A549 treated with AZD2906 at 1 μM for 4 hours (cell line): ENCODE measurements around the gene REC8. TPM values are rescaled to one million over a fixed set of nuclear protein-coding genes. Genes with fewer than 3 reads are reported as not detected.

ENCODE experiments used
- total RNA-seq: library from RNA; stranded (reverse); fragments of 200-300 nt; extraction: Qiagen RNA extraction; gene quantifications from 5 replicates; pipeline ENCODE4 v1.2.3, GENCODE V29; 2022

The REC8 gene
- 2.7 to 5.3 TPM (median 3.3 TPM) in 5 replicates for total RNA-seq

DNA sequence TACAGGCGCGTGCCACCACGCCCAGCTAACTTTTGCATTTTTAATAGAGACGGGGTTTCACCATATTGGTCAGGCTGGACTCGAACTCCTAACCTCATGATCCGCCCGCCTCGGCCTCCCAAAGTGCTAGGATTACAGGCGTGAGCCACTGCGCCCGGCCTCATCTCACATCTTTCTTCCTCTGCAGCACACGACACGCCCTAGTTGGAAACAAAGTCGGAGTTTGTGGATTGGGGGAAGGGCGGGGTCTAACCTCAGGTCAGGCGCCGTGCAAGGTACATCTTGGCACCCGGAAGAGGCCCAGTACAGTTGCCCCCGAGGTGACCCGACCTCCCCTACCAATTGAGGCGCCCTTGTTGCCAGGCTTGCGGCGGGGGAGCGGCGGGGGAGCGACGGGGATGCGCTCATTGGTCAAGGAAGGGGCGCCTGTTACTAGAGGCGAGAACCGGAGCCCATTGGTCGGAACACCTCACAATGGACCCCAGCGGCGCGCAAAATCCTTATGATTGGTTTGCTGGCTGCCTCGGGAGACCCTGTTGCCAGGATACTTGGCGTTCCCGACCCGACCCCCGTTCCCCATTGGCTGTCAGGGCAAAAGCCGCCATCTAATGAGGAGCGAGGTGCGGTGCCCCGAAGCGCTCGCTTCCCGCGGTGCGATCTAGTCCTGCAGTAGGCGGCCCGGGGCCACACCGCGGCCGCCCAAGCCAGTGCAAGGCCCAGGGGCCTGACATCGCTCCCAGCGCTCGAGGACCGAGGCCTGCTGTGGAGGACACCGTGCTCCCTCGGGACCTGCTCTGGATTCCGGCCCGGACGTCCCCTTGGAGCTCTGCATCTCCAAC lies at the start of gene REC8:
REC8 (plus strand) TSS at position 659 of the 839 bp plus-strand sequence. CDS start 473 bp downstream, outside the sequence.

DNA sequence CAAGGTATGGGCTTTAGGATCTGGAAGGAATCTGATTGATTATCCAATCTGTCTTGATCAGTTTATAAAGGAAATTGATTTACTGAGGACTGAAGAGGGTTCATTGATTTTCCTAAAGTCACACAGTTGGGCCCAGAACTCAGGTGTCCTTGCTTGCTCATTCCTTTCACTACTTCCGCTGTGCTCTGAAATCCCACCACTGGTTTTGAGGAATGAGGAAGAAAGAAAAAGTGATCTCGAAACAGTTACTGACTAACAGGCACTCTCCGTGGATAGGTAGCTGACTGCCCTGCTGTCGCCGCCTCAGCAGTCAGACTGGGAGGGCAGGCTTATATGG lies 41.5 kb upstream of the REC8 start, which contains the start of gene FITM1:
FITM1 (plus strand) TSS at position 280 of the 337 bp plus-strand sequence. CDS start 905 bp downstream, outside the sequence.

DNA sequence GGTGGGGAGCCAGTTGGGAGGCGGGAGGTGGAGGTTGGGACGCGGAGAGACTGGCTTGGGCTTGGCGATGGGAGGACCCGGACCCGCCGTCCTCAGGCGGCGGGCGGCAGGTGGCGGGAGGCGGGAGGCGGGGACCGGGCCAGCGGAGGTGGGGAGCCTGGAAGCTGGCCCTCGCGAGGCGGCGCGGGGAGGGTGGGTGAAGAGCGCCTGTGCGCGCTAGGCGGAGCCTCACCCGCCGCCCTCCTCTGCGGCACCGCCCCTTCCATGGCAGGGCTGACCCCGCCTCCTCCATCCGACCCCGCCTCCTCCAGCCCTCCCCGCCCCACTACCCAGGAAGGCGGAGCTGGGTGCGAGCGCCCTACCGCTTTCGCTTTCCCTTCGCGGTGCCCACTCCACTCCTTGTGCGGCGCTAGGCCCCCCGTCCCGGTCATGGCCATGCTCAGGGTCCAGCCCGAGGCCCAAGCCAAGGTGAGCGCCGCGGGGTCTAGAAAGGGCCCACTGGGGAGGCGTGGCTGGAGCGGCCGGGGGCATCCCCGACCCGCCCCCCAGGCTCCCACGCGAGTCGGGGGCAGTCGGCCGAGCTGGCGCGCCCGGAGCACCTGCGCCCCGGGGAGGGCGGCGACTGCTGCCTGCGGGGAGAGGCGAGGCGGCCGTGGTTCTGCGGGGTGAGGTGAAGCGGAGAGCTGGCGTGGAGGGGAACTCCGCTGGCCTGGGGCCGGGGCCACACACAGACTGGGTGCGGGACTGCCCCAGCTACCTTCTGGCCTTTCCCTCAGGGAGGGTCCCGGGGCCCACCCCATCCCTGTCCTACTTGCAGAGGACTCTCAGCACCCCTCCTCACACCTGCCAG lies 35.8 kb upstream of the REC8 start, which contains the start of gene PSME1:
PSME1 (plus strand) TSS at position 361 of the 850 bp plus-strand sequence; CDS start at position 430, 69 bp downstream.

GRCh38 chr14:24141097-24141880 lies 30.6 kb upstream of the REC8 start, which contains the start of gene EMC9:
Gene EMC9 (minus strand): TSS chr14:24141591. CDS start chr14:24141304, 287 bp downstream.

GRCh38 chr14:24146453-24146977 lies 25.4 kb upstream of the REC8 start, which contains the start of gene PSME2:
Gene PSME2 (minus strand): TSS chr14:24146610. CDS start chr14:24146581, 29 bp downstream.

GRCh38 chr14:24146978-24147760 lies 24.7 kb upstream of the REC8 start, which contains the start of gene RNF31:
Gene RNF31 (plus strand): TSS chr14:24147498. CDS start chr14:24147699, 201 bp downstream.

DNA sequence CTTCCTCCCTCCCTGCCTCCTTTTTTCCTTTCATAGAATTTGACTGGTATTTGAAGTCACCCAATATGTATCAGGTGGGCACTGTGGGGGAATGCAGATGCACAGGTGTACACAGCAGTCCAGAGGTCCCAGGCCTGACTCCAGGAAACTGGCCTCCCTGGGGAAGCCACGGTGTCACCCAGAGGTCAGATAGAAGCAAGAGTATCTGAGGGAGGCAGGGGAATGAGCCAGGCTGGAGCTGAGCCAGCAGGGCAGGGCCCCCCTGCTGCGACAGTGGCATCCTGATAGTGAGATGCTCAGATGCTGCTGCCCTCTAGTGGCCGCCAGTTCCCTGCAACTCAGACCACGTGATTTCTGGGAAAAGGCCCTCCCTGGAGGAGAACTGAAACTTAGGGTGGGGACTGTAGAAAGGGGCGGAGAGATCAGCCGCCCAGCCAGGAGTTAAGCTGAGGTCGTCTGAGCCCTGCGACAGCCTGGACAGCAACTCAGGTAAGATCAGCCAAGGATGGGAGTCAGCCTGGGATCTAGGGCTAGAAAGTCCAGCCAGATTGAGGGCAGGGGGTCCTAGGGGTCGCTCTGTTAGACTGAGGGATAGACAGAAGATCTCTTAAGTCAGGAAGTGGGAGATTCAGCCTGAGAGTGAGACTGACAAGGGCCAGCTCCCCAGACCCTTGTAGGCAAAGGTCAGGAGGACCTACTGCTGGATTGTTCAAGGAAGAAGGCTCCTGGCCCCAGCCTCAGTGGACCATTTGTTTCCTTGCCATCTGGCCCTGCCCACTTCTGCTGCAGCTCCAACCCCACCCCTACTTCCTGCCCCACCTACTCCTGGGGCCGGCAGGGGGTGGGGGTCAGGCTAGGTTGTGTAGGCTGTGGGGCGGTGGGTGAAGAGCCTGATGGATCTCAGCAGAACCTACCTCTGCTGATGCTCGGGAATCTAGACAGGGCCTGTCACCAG lies 10.8 kb upstream of the REC8 start, which contains the start of gene IRF9:
IRF9 (plus strand) TSS at position 416 of the 955 bp plus-strand sequence. CDS start 880 bp downstream, outside the sequence.

GRCh38 chr14:24188251-24189058 lies 16.6 kb downstream of the REC8 start, which contains the start of gene IPO4:
Gene IPO4 (minus strand): TSS chr14:24188816. CDS start chr14:24188787, 29 bp downstream.

DNA sequence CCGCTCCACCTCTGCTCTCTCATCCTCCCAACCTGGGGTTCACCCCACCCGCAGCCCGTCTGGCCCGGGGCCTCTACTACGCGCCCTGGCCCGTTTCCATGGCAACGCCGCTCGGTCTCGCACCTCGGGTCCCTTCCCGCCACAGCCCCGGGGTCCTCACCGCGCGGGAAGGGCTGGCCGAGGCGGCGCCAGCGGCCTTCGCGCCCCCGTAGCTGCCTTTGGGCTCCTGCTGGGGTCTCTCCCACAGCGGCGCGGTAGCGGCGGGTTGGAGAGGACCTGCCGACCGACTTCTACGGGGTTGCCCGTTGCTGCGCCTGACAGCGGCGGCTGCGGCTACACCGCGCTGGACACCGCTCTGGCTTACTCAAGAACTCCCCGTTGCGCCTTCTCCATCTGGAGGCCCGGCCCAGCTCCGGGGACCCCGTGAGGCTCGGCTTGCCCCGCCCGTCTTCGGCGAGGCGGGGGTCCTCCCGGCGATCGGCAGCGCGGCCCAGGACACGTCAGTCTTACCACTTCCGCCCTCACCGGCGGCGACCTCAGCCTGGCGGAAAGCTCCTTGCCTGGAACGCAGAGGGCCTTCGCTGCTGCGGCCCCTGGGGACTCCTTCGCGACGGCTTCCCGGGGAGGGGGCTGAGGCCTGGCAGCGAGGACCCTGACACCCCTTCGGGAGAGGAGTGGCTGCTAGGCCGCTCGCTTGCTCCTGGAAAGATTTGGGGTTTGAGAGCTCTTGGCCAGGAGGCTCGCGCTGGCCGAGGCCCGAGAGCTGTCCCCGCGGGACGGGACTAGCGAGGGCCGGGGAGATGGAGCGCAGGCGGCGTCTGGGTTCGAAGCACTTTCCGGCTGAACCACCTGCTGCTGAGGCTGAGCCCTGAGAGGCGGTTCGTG lies 23.5 kb downstream of the REC8 start, which contains the start of gene TM9SF1:
TM9SF1 (minus strand) TSS at position 256 of the 885 bp plus-strand sequence. CDS start 422 bp downstream, outside the sequence.

DNA sequence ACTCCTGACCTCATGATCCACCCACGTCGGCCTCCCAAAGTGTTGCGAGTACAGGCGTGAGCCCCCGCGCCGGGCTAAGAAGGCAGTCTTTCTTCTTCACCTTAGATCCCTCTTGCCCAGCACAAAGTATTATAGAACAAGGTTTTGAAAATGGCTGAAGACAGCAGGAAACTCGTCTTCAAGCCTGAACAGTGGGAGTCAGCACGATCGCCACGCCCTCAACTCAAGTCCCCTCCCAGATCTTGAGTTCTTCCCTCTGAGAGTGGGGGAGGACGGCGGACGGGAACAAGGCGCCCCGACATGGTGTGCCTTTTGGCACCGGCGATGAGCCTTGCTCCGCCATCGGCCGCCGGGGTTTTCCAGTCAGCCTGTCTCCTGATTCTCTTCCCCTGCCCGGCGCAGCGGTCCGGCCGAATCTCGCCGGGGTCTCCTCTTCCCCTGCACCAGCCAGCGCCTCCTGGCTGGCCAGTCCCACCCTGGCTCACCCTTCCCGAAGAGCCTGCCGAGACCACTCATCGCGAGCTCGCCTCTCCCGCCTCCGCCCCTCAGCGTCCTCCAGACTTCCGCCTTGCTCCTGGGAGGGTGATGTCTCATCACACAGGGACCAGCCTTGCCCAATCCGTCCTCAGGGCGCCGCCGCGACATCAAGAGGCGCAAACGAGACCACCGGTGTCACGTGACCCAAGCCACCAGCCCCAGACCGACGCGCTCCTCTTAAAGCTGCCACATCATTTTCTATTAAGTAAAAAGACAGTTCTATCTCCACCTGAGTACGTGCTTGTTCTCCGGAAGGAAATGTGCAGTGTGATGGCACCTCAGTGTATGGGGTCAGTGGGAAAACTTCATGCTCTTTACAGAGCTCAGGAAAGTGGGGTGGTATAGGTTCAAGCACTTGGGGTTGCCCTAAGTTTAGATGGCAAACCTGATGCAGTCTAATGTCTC lies 41.3 kb downstream of the REC8 start, which contains the start of gene CHMP4A:
CHMP4A (minus strand) TSS at position 565 of the 942 bp plus-strand sequence; CDS start at position 516, 49 bp downstream.

GRCh38 chr14:24215495-24216344 lies 43.8 kb downstream of the REC8 start, which contains the start of gene MDP1:
Gene MDP1 (minus strand): TSS chr14:24216066. CDS start chr14:24215955, 111 bp downstream.

